Neural cell (in vitro differentiated cells): Measurements from ENCODE around the gene HPRT1. TPM values are rescaled to one million over a fixed set of nuclear protein-coding genes. Genes with fewer than 3 reads are reported as not detected.

Source experiments
- H2AFZ ChIP-seq: fragments of 200-600, 300-800 bp; sonication (generic), shearing (Covaris generic); 2 replicates; pipeline ENCODE4 v1.6.0; 2014; ENCODE audit warnings: low read depth, mild to moderate bottlenecking, antibody characterized with exemption, low read length, moderate library complexity
- H3F3A ChIP-seq: fragments of 200-600 bp; shearing (Covaris generic); 2 replicates; pipeline ENCODE4 v1.6.1; 2016; ENCODE audit warnings: mild to moderate bottlenecking, moderate library complexity, mixed read lengths, antibody characterized with exemption, low read length; ENCODE audit not compliant: insufficient read depth, poor library complexity, severe bottlenecking
- H3K27ac ChIP-seq: fragments of 200-600, 300-800 bp; sonication (generic), shearing (Covaris generic); 2 replicates; pipeline ENCODE4 v1.5.1; 2014; ENCODE audit warnings: mild to moderate bottlenecking, low read length, moderate library complexity
- H3K27me3 ChIP-seq: fragments of 300-800, 200-600 bp; sonication (generic), shearing (Covaris generic); 2 replicates; pipeline ENCODE4 v1.6.0; 2014; ENCODE audit warnings: mild to moderate bottlenecking, low read depth, low read length, moderate library complexity; ENCODE audit not compliant: insufficient read depth
- H3K36me3 ChIP-seq: fragments of 300-800, 200-600 bp; sonication (generic), shearing (Covaris generic); 2 replicates; pipeline ENCODE4 v1.5.1; 2014; ENCODE audit warnings: mild to moderate bottlenecking, antibody characterized with exemption, low read length, moderate library complexity; ENCODE audit not compliant: insufficient read depth
- H3K4me2 ChIP-seq: fragments of 300-800, 200-600 bp; sonication (generic), shearing (Covaris generic); 2 replicates; pipeline ENCODE4 v1.6.0; 2014; ENCODE audit warnings: mild to moderate bottlenecking, low read length
- H3K4me3 ChIP-seq: fragments of 300-800, 200-600 bp; sonication (generic), shearing (Covaris generic); 2 replicates; pipeline ENCODE4 v1.5.1; 2014; ENCODE audit warnings: mild to moderate bottlenecking, low read length, moderate library complexity
- H3K79me2 ChIP-seq: fragments of 200-600 bp; shearing (Covaris generic); replicated peaks from 2 replicates; pipeline ENCODE4 v1.6.0; 2014; ENCODE audit warnings: mild to moderate bottlenecking, low read length, moderate library complexity; ENCODE audit not compliant: insufficient read depth
- H3K9ac ChIP-seq: fragments of 300-800, 200-600 bp; sonication (generic), shearing (Covaris generic); 2 replicates; pipeline ENCODE4 v1.6.1; 2016; ENCODE audit warnings: mild to moderate bottlenecking, low read length, mixed read lengths
- H3K9me2 ChIP-seq: fragments of 200-600 bp; shearing (Covaris generic); 2 replicates; pipeline ENCODE4 v1.6.1; 2016; ENCODE audit warnings: mild to moderate bottlenecking, low read length, mixed read lengths; ENCODE audit not compliant: insufficient read depth
- H3K9me3 ChIP-seq: fragments of 200-600, 300-800 bp; sonication (generic), shearing (Covaris generic); 2 replicates; pipeline ENCODE4 v1.6.1; 2016; ENCODE audit warnings: mild to moderate bottlenecking, mixed run types, low read length, moderate library complexity, mixed read lengths
- H4K20me1 ChIP-seq: fragments of 200-600 bp; shearing (Covaris generic); 2 replicates; pipeline ENCODE4 v1.6.1; 2016; ENCODE audit warnings: mild to moderate bottlenecking, mixed run types; ENCODE audit not compliant: insufficient read depth
- CTCF ChIP-seq: fragments of 450-650 bp; IDR thresholded peaks from 2 replicates; pipeline ENCODE4 v1.5.1; 2014; ENCODE audit warnings: antibody characterized with exemption, mild to moderate bottlenecking, moderate library complexity; ENCODE audit not compliant: poor library complexity, severe bottlenecking
- EP300 ChIP-seq: fragments of 450-650 bp; conservative IDR thresholded peaks from 2 replicates; pipeline ENCODE4 v1.6.1; 2014; ENCODE audit warnings: antibody characterized with exemption, mild to moderate bottlenecking, moderate library complexity; ENCODE audit not compliant: poor library complexity, severe bottlenecking
- EZH2 ChIP-seq: fragments of 200-600, 300-800 bp; shearing (Covaris generic), sonication (generic); IDR thresholded peaks from 2 replicates; pipeline ENCODE4 v1.6.1; 2014; ENCODE audit warnings: antibody characterized with exemption, low read length, borderline replicate concordance, mild to moderate bottlenecking; ENCODE audit not compliant: insufficient read depth, poor library complexity, severe bottlenecking
- MXI1 ChIP-seq: fragments of 450-650 bp; conservative IDR thresholded peaks from 2 replicates; pipeline ENCODE4 v1.6.1; 2014; ENCODE audit warnings: antibody characterized with exemption, mild to moderate bottlenecking; ENCODE audit not compliant: poor library complexity, severe bottlenecking
- POLR2AphosphoS5 ChIP-seq: IDR thresholded peaks from 2 replicates; pipeline ENCODE4 v1.6.1; 2012
- RAD21 ChIP-seq: fragments of 450-650 bp; conservative IDR thresholded peaks from 2 replicates; pipeline ENCODE4 v1.6.1; 2014; ENCODE audit warnings: antibody characterized with exemption, mild to moderate bottlenecking, moderate library complexity
- REST ChIP-seq: IDR thresholded peaks from 2 replicates; pipeline ENCODE4 v1.6.1; 2012; ENCODE audit warnings: borderline replicate concordance
- SMC3 ChIP-seq: fragments of 450-650 bp; conservative IDR thresholded peaks from 2 replicates; pipeline ENCODE4 v1.6.1; 2014; ENCODE audit warnings: antibody characterized with exemption, mild to moderate bottlenecking, moderate library complexity; ENCODE audit not compliant: poor library complexity
- TAF1 ChIP-seq: IDR thresholded peaks from 2 replicates; pipeline ENCODE4 v1.6.1; 2012; ENCODE audit warnings: low read depth
- polyA plus RNA-seq: library from polyadenylated mRNA; depleted of rRNA; stranded (reverse); fragments of >200 nt; gene quantifications from 2 replicates; pipeline ENCODE4 v1.2.3, GENCODE V29; 2014

HPRT1 gene
- polyA plus RNA-seq, 1 donor from 2014 or later: 10.1 TPM

GRCh38 chrX:134530845-134531244, 70.9 kb downstream of the HPRT1 start:
- Histone ChIP-seq H3K27ac (no peak overlapping the region), H3K4me2 (no peak overlapping the region), H3K9me3 (no peaks in the 10 kb centered on the region), H3K9me2 (no peaks in the 10 kb centered on the region), H3K4me3 (no peak overlapping the region), H3K36me3 (no peaks in the 10 kb centered on the region), H3K9ac (no peak overlapping the region), H2AFZ (no peak overlapping the region), H3K27me3 (no peaks in the 10 kb centered on the region), H3F3A (no peaks in the 10 kb centered on the region), H3K79me2 (no peaks in the 10 kb centered on the region), H4K20me1 (no peaks in the 10 kb centered on the region)
- TF ChIP-seq CTCF (no peak), MXI1 (no peak), EP300 (no peak), POLR2AphosphoS5 (no peak), EZH2 (no peak)

GRCh38 chrX:134533352-134533751, 73.4 kb downstream of the HPRT1 start:
- no peak overlapping the region for H3K9ac ChIP-seq
- H3K79me2 ChIP-seq: no peaks in the 10 kb centered on the region
- H4K20me1 ChIP-seq: no peaks in the 10 kb centered on the region
- no peaks in the 10 kb centered on the region for H3K9me2 ChIP-seq
- TF ChIP-seq SMC3: no peak
- no peak for TF ChIP-seq REST
- no peak for TF ChIP-seq POLR2AphosphoS5
- TF ChIP-seq EZH2: no peak
- no peak for TF ChIP-seq RAD21
- TF ChIP-seq CTCF: no peak
- no peak for TF ChIP-seq MXI1
- TF ChIP-seq TAF1: no peak
- no peak for TF ChIP-seq EP300
- no peaks in the 10 kb centered on the region for H3K27me3 ChIP-seq
- H3K4me2 ChIP-seq: no peak overlapping the region
- H2AFZ ChIP-seq: no peak overlapping the region
- no peak overlapping the region for H3K27ac ChIP-seq
- no peak overlapping the region for H3K4me3 ChIP-seq
- H3F3A ChIP-seq: no peaks in the 10 kb centered on the region
- H3K9me3 ChIP-seq: no peaks in the 10 kb centered on the region
- H3K36me3 ChIP-seq: no peaks in the 10 kb centered on the region
